HG03520 (cell line): Measurements from ENCODE around the gene USP26.
"Not testable (repeated sequence)": the region's sequence is repeated elsewhere in the genome, so short reads cannot be mapped to it uniquely, and the experiment has no call there.

Source experiments
- ATAC-seq: cut with Tn5 transposase; IDR thresholded peaks from one replicate; pipeline ENCODE4 v1.9.1; 2021; ENCODE audit warnings: mild to moderate bottlenecking, moderate library complexity; ENCODE audit not compliant: unreplicated experiment

Gene USP26

GRCh38 chrX:133044145-133044786, 52.6 kb downstream of the USP26 start:
- not testable (repeated sequence) for ATAC-seq

DNA sequence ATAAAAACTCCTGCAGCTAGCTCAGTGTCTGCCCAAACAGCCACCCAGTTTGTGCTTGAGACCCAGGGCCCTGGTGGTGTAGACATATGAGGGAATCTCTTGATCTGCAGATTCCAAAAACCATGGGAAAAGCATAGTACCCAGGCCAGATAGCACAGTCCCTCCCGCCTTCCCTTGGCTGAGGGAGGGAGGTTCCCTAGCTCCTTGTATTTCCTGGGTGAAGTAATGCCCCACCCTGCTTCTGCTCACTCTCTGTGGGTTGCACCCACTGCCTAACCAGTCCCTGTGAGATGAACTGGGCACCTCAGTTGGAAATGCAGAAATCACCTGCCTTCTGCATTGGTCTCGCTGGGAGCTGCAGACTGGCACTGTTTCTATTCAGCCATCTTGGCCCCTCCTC, 54.6 kb downstream of the USP26 start:
- no peak for ATAC-seq

DNA sequence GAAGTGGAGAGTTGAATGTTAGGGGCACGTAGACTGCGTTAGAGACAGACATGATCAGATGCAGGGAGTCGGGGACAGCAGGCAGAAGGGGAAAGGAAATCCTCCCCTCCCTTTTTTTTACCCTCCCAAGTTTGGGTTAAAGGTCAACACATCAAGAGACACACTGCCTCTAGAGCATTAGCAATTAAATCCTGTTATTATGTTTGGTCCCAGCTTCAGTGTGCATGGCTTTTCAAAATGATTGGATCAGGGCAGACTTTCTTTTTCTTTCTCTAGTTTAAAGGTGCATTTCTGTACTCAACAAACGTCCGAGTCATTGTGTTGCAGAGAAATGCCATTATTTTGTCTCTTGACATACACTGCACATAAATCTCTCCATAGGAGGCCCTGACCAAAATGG, 63.9 kb downstream of the USP26 start:
- no peak for ATAC-seq

- no peak for ATAC-seq
These were observed 78.7 kb downstream of the USP26 start for GRCh38 chrX:133018229-133018628.

DNA sequence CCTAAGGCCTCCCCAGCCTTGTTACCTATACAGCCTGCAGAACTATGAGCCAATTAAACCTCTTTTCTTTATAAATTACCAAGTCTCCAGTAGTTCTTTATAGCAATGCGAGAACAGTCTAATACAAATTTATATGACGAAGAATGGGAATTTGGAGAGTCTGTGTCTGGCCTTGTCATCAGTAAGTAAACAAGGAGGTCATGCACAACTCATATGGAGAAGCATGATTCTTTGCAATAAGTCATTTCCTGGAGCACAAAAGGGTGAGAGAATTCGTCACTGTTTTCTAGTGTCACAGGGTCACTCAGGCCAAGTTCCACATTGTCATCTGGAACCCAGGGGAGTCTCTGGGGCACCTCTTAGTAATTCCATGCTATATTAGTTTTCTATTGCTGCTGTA, 89.5 kb downstream of the USP26 start:
- no peak for ATAC-seq

DNA sequence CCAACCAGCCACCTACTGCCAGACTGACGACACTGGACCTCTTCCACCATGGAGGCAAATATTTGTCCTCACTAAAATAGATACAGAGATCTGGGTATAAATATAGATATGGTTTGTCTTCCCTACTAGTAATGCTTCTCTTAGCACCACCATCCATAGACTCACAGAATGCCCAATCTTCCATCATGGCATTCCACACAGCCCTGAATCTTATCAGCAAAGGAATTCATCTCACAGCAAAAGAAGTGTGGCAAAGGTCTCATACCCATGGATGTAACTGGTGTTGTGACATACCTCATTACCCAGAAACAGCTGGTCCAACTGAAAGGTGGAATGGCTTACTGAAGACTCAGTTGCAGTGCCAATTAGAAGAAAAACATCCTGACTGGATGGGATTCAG, 91.3 kb downstream of the USP26 start:
- ATAC-seq: no peak

- ATAC-seq: no peak
These were observed 91.9 kb downstream of the USP26 start for GRCh38 chrX:133005042-133005441.

DNA sequence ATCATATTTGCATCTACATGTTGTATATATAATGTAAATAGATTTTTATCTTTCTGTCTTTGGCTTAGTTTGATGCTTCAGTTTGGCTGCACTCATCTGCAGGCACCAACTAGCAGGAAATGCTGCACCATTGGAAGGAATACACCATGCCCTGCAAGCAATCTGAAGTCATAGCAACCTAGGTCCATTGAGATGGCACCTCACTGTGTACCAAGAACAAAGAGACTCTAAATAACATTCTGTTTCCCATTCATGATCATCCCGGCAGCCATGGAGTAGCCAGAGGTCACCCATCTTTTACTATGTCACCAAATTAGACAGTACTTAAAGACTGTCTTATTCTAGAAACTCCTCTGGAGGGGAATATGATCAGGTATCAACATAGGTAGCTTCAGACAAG, 97.7 kb downstream of the USP26 start:
- no peak for ATAC-seq

DNA sequence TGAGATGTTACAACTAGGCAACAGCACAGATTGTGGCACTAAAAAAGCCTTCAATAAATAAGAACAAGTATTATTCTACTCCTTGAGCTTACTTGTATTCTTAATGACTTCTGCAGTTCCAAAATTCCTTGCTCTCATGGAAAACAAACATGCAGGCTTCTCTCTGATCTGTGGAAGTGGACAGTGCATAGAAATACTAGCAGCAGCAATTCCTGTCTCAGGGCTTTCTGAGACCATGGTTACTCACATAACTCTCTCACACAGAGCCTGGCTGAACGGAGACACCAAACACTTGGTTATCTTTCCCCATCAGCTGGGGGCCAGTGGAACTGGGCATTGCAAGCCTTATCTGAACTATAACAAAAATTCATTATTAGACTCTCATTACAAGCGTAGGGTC, 106.1 kb downstream of the USP26 start:
- no peak for ATAC-seq

DNA sequence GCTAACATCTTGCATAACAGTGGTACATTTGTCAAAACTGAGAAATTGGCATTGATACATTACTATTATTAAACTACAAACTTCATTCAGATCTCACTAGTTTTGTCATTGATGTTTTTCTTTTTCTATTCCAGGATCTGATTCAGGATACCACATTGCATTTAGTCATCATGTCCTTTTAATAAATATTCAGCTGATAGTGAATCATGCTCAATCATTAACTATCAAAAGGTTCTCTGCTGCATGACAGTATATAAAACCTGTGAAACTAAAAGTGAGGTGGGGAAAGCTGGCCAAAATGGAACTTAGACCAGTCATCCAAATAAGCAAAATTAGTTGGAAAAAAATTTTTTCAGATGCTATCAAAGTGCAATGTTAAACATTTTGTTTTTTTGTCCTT, 110.4 kb downstream of the USP26 start:
- no peak for ATAC-seq

DNA sequence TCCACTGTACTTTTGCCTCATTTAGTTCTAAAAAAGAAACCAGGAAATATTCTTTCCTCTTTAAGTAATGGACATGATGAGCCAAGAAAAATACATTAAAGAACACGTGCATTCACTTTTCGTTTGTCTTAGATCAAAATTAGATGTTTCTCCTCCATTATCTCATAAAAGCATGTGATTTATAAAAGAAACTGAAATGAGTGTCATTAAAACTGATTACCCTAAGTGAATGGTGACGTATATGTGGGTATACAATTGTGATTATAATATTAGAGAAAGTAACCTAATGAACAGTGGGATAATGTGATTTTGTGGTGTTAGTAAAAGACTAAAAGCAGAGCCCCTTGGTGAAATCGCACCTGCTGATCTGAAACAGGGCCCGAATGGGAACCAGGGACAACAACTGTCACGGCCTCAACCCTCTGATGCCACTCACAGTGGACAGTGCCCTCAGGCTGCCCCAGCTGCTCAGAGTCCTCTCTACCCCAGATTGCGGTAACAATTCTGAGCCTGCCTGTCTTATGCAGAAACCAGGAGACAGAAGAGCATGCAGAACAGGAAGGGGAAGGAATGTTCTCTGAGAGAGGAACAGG, 112.8 kb downstream of the USP26 start:
- no peak for ATAC-seq

DNA sequence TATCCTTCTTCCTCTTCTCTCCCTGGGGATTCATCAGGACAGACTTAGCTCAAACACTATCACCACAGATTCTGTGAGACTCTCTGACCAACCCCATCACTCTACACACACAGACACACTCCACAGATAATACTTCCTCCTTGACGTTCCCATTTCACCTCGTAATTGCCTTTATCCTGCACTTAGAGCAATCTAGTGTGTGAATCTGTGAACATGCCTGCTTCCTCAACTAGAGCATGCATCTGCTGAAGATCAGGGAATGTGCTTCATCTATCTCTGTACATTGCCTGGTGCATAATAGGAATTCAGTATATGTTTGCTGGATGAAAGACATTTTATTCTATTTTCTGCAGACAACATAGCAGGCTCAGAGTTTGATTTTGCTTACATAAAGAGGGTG, 113.4 kb downstream of the USP26 start:
- ATAC-seq: no peak

GRCh38 chrX:132980035-132980434, 116.9 kb downstream of the USP26 start:
- ATAC-seq: not testable (repeated sequence)
